Trophoblast cell (in vitro differentiated cells and primary cell): ENCODE results near the gene RBM19.

Experiments used
- DNase-seq, 2 donors: peaks; one replicate each; pipeline ENCODE4 v3.0.0-alpha.2; 2016
- H2AFZ ChIP-seq: 2 replicates; pipeline ENCODE4 v1.6.1; 2013; ENCODE audit warnings: low read length, moderate library complexity, mild to moderate bottlenecking; ENCODE audit not compliant: insufficient read depth, poor library complexity
- H2AK5ac ChIP-seq: 2 replicates; pipeline ENCODE4 v1.6.1; 2013; ENCODE audit warnings: mild to moderate bottlenecking, low read length
- H2BK120ac ChIP-seq: 2 replicates; pipeline ENCODE4 v1.6.1; 2013; ENCODE audit warnings: low read length, mild to moderate bottlenecking, moderate library complexity; ENCODE audit not compliant: insufficient read depth, poor library complexity
- H2BK12ac ChIP-seq: 2 replicates; pipeline ENCODE4 v1.6.1; 2013; ENCODE audit warnings: mild to moderate bottlenecking, low read length, moderate library complexity
- H2BK5ac ChIP-seq: 2 replicates; pipeline ENCODE4 v1.6.1; 2013; ENCODE audit warnings: low read length, low read depth, moderate library complexity, mild to moderate bottlenecking; ENCODE audit not compliant: poor library complexity
- H3K14ac ChIP-seq: 2 replicates; pipeline ENCODE4 v1.6.1; 2013; ENCODE audit warnings: mild to moderate bottlenecking, low read length
- H3K18ac ChIP-seq: 2 replicates; pipeline ENCODE4 v1.6.1; 2013; ENCODE audit warnings: mild to moderate bottlenecking, low read length
- H3K23ac ChIP-seq: 2 replicates; pipeline ENCODE4 v1.6.1; 2013; ENCODE audit warnings: low read length
- H3K27ac ChIP-seq: 2 replicates; pipeline ENCODE4 v1.5.1; 2013; ENCODE audit warnings: low read depth, mild to moderate bottlenecking, inconsistent platforms, low read length, moderate library complexity
- H3K27me3 ChIP-seq: 2 replicates; pipeline ENCODE4 v1.6.1; 2013; ENCODE audit warnings: inconsistent platforms, mild to moderate bottlenecking, low read length, moderate library complexity; ENCODE audit not compliant: insufficient read depth
- H3K36me3 ChIP-seq, 2 experiments: 1 replicate in 1 of 2; 2 replicates in 1 of 2; pipeline ENCODE4 v1.6.1; 2013; ENCODE audit warnings: low read length in 2 of 2, mild to moderate bottlenecking in 2 of 2, moderate library complexity in 1 of 2; ENCODE audit not compliant: insufficient read depth in 2 of 2, control insufficient read depth in 1 of 2
- H3K4ac ChIP-seq: 2 replicates; pipeline ENCODE4 v1.6.1; 2013; ENCODE audit warnings: low read depth, mild to moderate bottlenecking, low read length, moderate library complexity
- H3K4me1 ChIP-seq, 2 experiments: 1 replicate in 1 of 2; 2 replicates in 1 of 2; pipeline ENCODE4 v1.6.1; 2013; ENCODE audit warnings: low read length in 2 of 2, mild to moderate bottlenecking in 2 of 2, moderate library complexity in 1 of 2; ENCODE audit not compliant: insufficient read depth in 2 of 2, control insufficient read depth in 1 of 2
- H3K4me2 ChIP-seq: 2 replicates; pipeline ENCODE4 v1.6.1; 2013; ENCODE audit warnings: inconsistent platforms, mild to moderate bottlenecking, low read length, moderate library complexity
- H3K4me3 ChIP-seq: 2 replicates; pipeline ENCODE4 v1.5.1; 2013; ENCODE audit warnings: mild to moderate bottlenecking, low read depth, low read length, inconsistent platforms
- H3K79me1 ChIP-seq: one replicate; pipeline ENCODE4 v1.6.1; 2013; ENCODE audit warnings: low read length
- H3K79me2 ChIP-seq: 2 replicates; pipeline ENCODE4 v1.6.1; 2013; ENCODE audit warnings: low read length, mild to moderate bottlenecking; ENCODE audit not compliant: control insufficient read depth, insufficient read depth, poor library complexity
- H3K9ac ChIP-seq: 2 replicates; pipeline ENCODE4 v1.6.1; 2013; ENCODE audit warnings: mild to moderate bottlenecking, low read length
- H3K9me3 ChIP-seq: 2 replicates; pipeline ENCODE4 v1.6.1; 2013; ENCODE audit warnings: low read depth, mild to moderate bottlenecking, control low read depth, inconsistent platforms, low read length; ENCODE audit not compliant: insufficient read depth
- H4K12ac ChIP-seq: 2 replicates; pipeline ENCODE4 v1.6.1; 2013; ENCODE audit warnings: low read depth, mild to moderate bottlenecking, low read length, moderate library complexity
- H4K8ac ChIP-seq: 2 replicates; pipeline ENCODE4 v1.6.1; 2013; ENCODE audit warnings: low read depth, mild to moderate bottlenecking, low read length, moderate library complexity
- H4K91ac ChIP-seq: one replicate; pipeline ENCODE4 v1.6.1; 2013; ENCODE audit warnings: low read depth, mild to moderate bottlenecking, low read length, moderate library complexity
- WGBS: extraction: QIAGEN DNeasy Blood & Tissue Kit; methylation state at CpG from one replicate; pipeline ENCODE4 v1.1.7; 2013; ENCODE audit warnings: missing lambda C conversion rate; ENCODE audit not compliant: insufficient read length, insufficient coverage; ENCODE audit errors: extremely low coverage; 5-methylcytosine and 5-hydroxymethylcytosine counted together

RBM19 gene

GRCh38 chr12:113870890-113871289 is 95.2 kb downstream of the RBM19 start:
- no peak overlapping the region for H3K23ac ChIP-seq
- peaks cover 6% of the 10 kb centered on the region in 2 experiments for H3K36me3 ChIP-seq
- H2BK120ac ChIP-seq, result no peak overlapping the region
- no peak overlapping the region for H3K18ac ChIP-seq
- no peak overlapping the region for H2AK5ac ChIP-seq
- no peak for DNase-seq
- no peak overlapping the region for H4K8ac ChIP-seq
- H3K4me3 ChIP-seq, result no peak overlapping the region
- no peak overlapping the region for H3K27ac ChIP-seq
- H3K79me2 ChIP-seq, result no peaks in the 10 kb centered on the region
- no peak overlapping the region for H4K91ac ChIP-seq
- no peaks in the 10 kb centered on the region for H3K79me1 ChIP-seq
- no peak overlapping the region for H4K12ac ChIP-seq
- no peak overlapping the region for H3K4ac ChIP-seq
- no peak overlapping the region for H2BK5ac ChIP-seq
- H2AFZ ChIP-seq, result no peak overlapping the region
- H3K14ac ChIP-seq, result no peak overlapping the region
- no CpG with 5 or more reads among the region's 2 CpGs for WGBS
- H3K9me3 ChIP-seq, result no peaks in the 10 kb centered on the region
- no peaks in the 10 kb centered on the region for H3K27me3 ChIP-seq
- no peak overlapping the region for H3K4me2 ChIP-seq
- no peak overlapping the region for H2BK12ac ChIP-seq
- H3K9ac ChIP-seq, result no peak overlapping the region
- no peaks in the 10 kb centered on the region for H3K4me1 ChIP-seq

GRCh38 chr12:113870035-113870434 is 96.1 kb downstream of the RBM19 start:
- Histone ChIP-seq H2AFZ (no peak overlapping the region), H3K79me1 (no peaks in the 10 kb centered on the region), H3K36me3 (peaks cover 6% of the 10 kb centered on the region in 2 experiments), H2BK12ac (no peak overlapping the region), H2BK120ac (no peak overlapping the region), H3K23ac (no peak overlapping the region), H3K27me3 (no peaks in the 10 kb centered on the region), H4K8ac (no peak overlapping the region), H3K27ac (no peak overlapping the region), H3K4me3 (no peak overlapping the region), H3K4me1 (no peaks in the 10 kb centered on the region), H3K4me2 (no peak overlapping the region), H2BK5ac (no peak overlapping the region), H2AK5ac (no peak overlapping the region), H3K18ac (no peak overlapping the region), H4K91ac (no peak overlapping the region), H3K79me2 (no peaks in the 10 kb centered on the region), H4K12ac (no peak overlapping the region), H3K9ac (no peak overlapping the region), H3K4ac (no peak overlapping the region), H3K14ac (no peak overlapping the region), H3K9me3 (no peaks in the 10 kb centered on the region)
- no CpG with 5 or more reads among the region's 8 CpGs for WGBS
- DNase-seq, result no peak

DNA sequence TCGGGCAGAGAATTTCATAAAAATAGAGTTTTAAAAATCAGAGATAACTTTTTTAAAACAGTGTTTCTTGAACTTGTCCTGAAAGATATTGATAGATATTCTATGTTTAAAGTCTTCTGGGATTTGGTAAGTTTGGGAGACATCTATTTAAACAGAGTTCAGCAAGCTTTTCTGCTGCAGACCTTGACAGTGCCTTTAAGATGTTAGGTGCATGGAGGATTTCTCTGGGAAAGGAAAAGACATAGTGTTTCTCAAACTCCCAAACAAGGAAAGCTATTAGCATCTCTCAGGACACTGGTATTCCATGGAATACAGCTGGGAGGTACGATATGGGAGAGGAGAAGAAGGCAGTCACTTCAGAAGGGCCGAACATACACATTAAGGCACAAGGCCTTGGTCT is 97.8 kb downstream of the RBM19 start:
- H4K91ac ChIP-seq, result no peak overlapping the region
- no CpG with 5 or more reads among the region's 3 CpGs for WGBS
- H3K79me2 ChIP-seq, result no peaks in the 10 kb centered on the region

GRCh38 chr12:113867258-113867657 is 98.9 kb downstream of the RBM19 start:
- H4K8ac ChIP-seq, result no peak overlapping the region
- H3K27ac ChIP-seq, result no peak overlapping the region
- H2BK12ac ChIP-seq, result no peak overlapping the region
- no peaks in the 10 kb centered on the region for H3K79me1 ChIP-seq
- no peak overlapping the region for H3K4me2 ChIP-seq
- no peak overlapping the region for H2AFZ ChIP-seq
- no peak overlapping the region for H2AK5ac ChIP-seq
- peaks cover 3 to 5% of the 10 kb centered on the region in 2 experiments for H3K4me1 ChIP-seq
- H3K4ac ChIP-seq, result no peak overlapping the region
- no peaks in the 10 kb centered on the region for H3K36me3 ChIP-seq
- H4K91ac ChIP-seq, result no peak overlapping the region
- no peak overlapping the region for H4K12ac ChIP-seq
- no peak overlapping the region for H2BK120ac ChIP-seq
- no CpG with 5 or more reads among the region's 6 CpGs for WGBS
- no peak overlapping the region for H3K14ac ChIP-seq
- no peaks in the 10 kb centered on the region for H3K27me3 ChIP-seq
- no peak overlapping the region for H3K9ac ChIP-seq
- no peak overlapping the region for H3K18ac ChIP-seq
- no peak overlapping the region for H2BK5ac ChIP-seq
- no peak overlapping the region for H3K23ac ChIP-seq
- no peaks in the 10 kb centered on the region for H3K79me2 ChIP-seq
- H3K9me3 ChIP-seq, result peaks cover 3% of the 10 kb centered on the region
- peak; percentile 5 to 39 for DNase-seq
- H3K4me3 ChIP-seq, result no peak overlapping the region

More for the DNA sequence above, 97.8 kb downstream of the RBM19 start:
- H3K4me2 ChIP-seq, result no peak overlapping the region
- no peak overlapping the region for H4K12ac ChIP-seq
- no peak overlapping the region for H2BK12ac ChIP-seq
- H3K79me1 ChIP-seq, result no peaks in the 10 kb centered on the region
- no peak overlapping the region for H3K4ac ChIP-seq
- H3K4me3 ChIP-seq, result no peak overlapping the region
- H3K27ac ChIP-seq, result no peak overlapping the region
- no peaks in the 10 kb centered on the region for H3K27me3 ChIP-seq
- peaks cover 1 to 2% of the 10 kb centered on the region in 2 experiments for H3K4me1 ChIP-seq
- H2BK120ac ChIP-seq, result no peak overlapping the region
- no peaks in the 10 kb centered on the region for H3K36me3 ChIP-seq
- no peak overlapping the region for H3K14ac ChIP-seq
- DNase-seq, result no peak
- H4K8ac ChIP-seq, result no peak overlapping the region
- H2AK5ac ChIP-seq, result no peak overlapping the region
- H3K9me3 ChIP-seq, result peaks cover 3% of the 10 kb centered on the region
- no peak overlapping the region for H3K18ac ChIP-seq
- no peak overlapping the region for H3K9ac ChIP-seq
- no peak overlapping the region for H2BK5ac ChIP-seq
- H2AFZ ChIP-seq, result no peak overlapping the region
- H3K23ac ChIP-seq, result no peak overlapping the region
